Caco-2 (cell line): ENCODE results near the gene KCNIP4. TPM values are rescaled to one million over a fixed set of nuclear protein-coding genes. Genes with fewer than 3 reads are reported as not detected.

Source experiments
- BruUV-seq: library from RNA; stranded (reverse); fragments of 400-500 nt; replicated peaks from 2 replicates; lab custom pipeline; 2021; lab: Mats Ljungman, UMichigan
- CTCF ChIA-PET: fragments of 300-600 bp; sonication (Branson Sonifier 250); formaldehyde crosslinking; loops from one replicate; lab custom pipeline; 2022; ENCODE audit warnings: antibody characterized with exemption; lab: Charles Lee
- POLR2A ChIA-PET: fragments of 300-600 bp; sonication (Branson Sonifier 250); formaldehyde crosslinking; loops from one replicate; lab custom pipeline; 2022; ENCODE audit warnings: antibody characterized with exemption; lab: Charles Lee
- DNase-seq, 2 experiments: peaks; one replicate each; pipeline versions ENCODE4 v3.0.0 to v3.0.0-alpha.2; 2020 to 2022
- H3K27me3 ChIP-seq: replicated peaks from 2 replicates; pipeline ENCODE4 v1.6.0; 2011; ENCODE audit warnings: low read length; ENCODE audit not compliant: control insufficient read depth, insufficient read depth
- H3K36me3 ChIP-seq: 2 replicates; pipeline ENCODE4 v1.5.1; 2011; ENCODE audit warnings: low read length; ENCODE audit not compliant: control insufficient read depth, insufficient read depth
- H3K4me1 ChIP-seq: fragments of 250-450 bp; sonication (Bioruptor Pico); 2 replicates; pipeline ENCODE4 v1.5.1; 2020; ENCODE audit warnings: mild to moderate bottlenecking
- H3K4me3 ChIP-seq: 2 replicates; pipeline ENCODE4 v1.5.1; 2011; ENCODE audit warnings: low read depth, mild to moderate bottlenecking, control low read depth, low read length
- H3K9me3 ChIP-seq: fragments of 250-450 bp; sonication (Bioruptor Pico); 2 replicates; pipeline ENCODE4 v1.5.1; 2020; ENCODE audit warnings: mild to moderate bottlenecking, moderate library complexity
- H3K27ac Mint-ChIP-seq: one replicate; pipeline ENCODE4 v1.8.0; 2022; ENCODE audit warnings: mixed read lengths; ENCODE audit not compliant: unreplicated experiment
- H3K27me3 Mint-ChIP-seq: one replicate; pipeline ENCODE4 v1.8.0; 2022; ENCODE audit warnings: mixed read lengths; ENCODE audit not compliant: insufficient read depth, unreplicated experiment
- H3K36me3 Mint-ChIP-seq: one replicate; pipeline ENCODE4 v1.8.0; 2022; ENCODE audit warnings: mild to moderate bottlenecking, mixed read lengths; ENCODE audit not compliant: insufficient read depth, unreplicated experiment
- H3K4me1 Mint-ChIP-seq: one replicate; pipeline ENCODE4 v1.8.0; 2022; ENCODE audit warnings: low read depth, mixed read lengths; ENCODE audit not compliant: unreplicated experiment
- H3K4me3 Mint-ChIP-seq: one replicate; pipeline ENCODE4 v1.8.0; 2022; ENCODE audit warnings: mild to moderate bottlenecking, moderate library complexity, mixed read lengths; ENCODE audit not compliant: unreplicated experiment
- H3K9me3 Mint-ChIP-seq: one replicate; pipeline ENCODE4 v1.8.0; 2022; ENCODE audit warnings: mixed read lengths; ENCODE audit not compliant: unreplicated experiment
- CTCF ChIP-seq, 2 experiments: fragments of 200-600 bp in 1 of 2; IDR thresholded peaks; 1 replicate in 1 of 2; 2 replicates in 1 of 2; pipeline versions ENCODE4 v1.5.1 to v1.8.0; 2011 to 2022; ENCODE audit warnings: antibody characterized with exemption in 1 of 2, control low read depth in 1 of 2, inconsistent platforms in 1 of 2, low read depth in 1 of 2, low read length in 1 of 2, mild to moderate bottlenecking in 1 of 2, moderate library complexity in 1 of 2; ENCODE audit not compliant: insufficient read depth in 1 of 2, severe bottlenecking in 1 of 2, unreplicated experiment in 1 of 2
- intact Hi-C: fragments of 100-400 bp; cut with micrococcal nuclease; formaldehyde crosslinking; loops from one replicate; pipeline ENCODE4 v1.10.0; 2022; ENCODE audit not compliant: unreplicated experiment
- total RNA-seq: library from RNA; stranded (reverse); gene quantifications from 2 replicates; pipeline ENCODE4 v1.2.3, GENCODE V29; 2022

The KCNIP4 gene
- total RNA-seq, 1 experiment from 2014 or later: not detected

DNA sequence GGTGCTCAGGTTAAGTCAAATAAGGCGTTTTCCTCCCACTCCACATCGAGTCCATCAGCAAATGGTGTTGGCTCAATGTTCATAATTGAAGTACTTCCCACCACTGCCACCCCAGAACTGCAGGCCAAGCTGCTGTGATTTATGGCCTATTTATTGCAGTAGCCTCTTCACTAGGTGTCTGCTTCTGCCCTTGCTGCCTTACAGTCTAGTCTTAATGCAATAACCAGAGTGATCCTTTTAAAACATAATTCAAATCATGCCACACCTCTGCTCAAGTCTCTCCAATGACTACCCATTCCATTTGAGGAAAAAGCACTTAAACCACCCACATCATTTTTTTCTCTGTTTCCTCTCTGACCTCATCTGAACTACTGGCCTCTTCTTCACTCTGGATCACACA lies 220.3 kb downstream of the KCNIP4 start:
- no peak for DNase-seq
- Histone ChIP-seq H3K4me1 (no peaks in the 10 kb centered on the region), H3K27me3 (no peaks in the 10 kb centered on the region), H3K36me3 (no peaks in the 10 kb centered on the region), H3K4me3 (no peak overlapping the region), H3K9me3 (no peaks in the 10 kb centered on the region)
- intact Hi-C loops: no loop called here
- Mint-ChIP-seq H3K27ac (no peak overlapping the region), H3K27me3 (peaks cover 8% of the 10 kb centered on the region), H3K36me3 (no peaks in the 10 kb centered on the region), H3K4me1 (no peaks in the 10 kb centered on the region), H3K9me3 (no peaks in the 10 kb centered on the region), H3K4me3 (no peak overlapping the region)
- POLR2A ChIA-PET: no interaction called here
- TF ChIP-seq CTCF (IDR thresholded peaks at IDR 0.05; ENCODE audit: insufficient read depth in 1 of 2, low read depth in 1 of 2, low read length in 1 of 2, severe bottlenecking in 1 of 2, unreplicated experiment in 1 of 2): no peak
- CTCF ChIA-PET: no interaction called here
- BruUV-seq: no TSS peak

GRCh38 chr4:21726255-21726815 lies 222.2 kb downstream of the KCNIP4 start:
- peaks cover 8% of the 10 kb centered on the region for H3K27me3 Mint-ChIP-seq
- no peaks in the 10 kb centered on the region for H3K9me3 ChIP-seq
- no peak for TF ChIP-seq CTCF (IDR thresholded peaks at IDR 0.05; ENCODE audit: insufficient read depth in 1 of 2, low read depth in 1 of 2, low read length in 1 of 2, severe bottlenecking in 1 of 2, unreplicated experiment in 1 of 2)
- no peak overlapping the region for H3K4me3 Mint-ChIP-seq
- intact Hi-C loops: no loop called here
- H3K36me3 Mint-ChIP-seq: no peaks in the 10 kb centered on the region
- no peaks in the 10 kb centered on the region for H3K4me1 ChIP-seq
- BruUV-seq: no TSS peak
- DNase-seq: no peak
- no peaks in the 10 kb centered on the region for H3K9me3 Mint-ChIP-seq
- H3K36me3 ChIP-seq: no peaks in the 10 kb centered on the region
- no peaks in the 10 kb centered on the region for H3K27me3 ChIP-seq
- no peaks in the 10 kb centered on the region for H3K4me1 Mint-ChIP-seq
- no peak overlapping the region for H3K4me3 ChIP-seq
- no peak overlapping the region for H3K27ac Mint-ChIP-seq
- CTCF ChIA-PET: no interaction called here
- POLR2A ChIA-PET: no interaction called here

DNA sequence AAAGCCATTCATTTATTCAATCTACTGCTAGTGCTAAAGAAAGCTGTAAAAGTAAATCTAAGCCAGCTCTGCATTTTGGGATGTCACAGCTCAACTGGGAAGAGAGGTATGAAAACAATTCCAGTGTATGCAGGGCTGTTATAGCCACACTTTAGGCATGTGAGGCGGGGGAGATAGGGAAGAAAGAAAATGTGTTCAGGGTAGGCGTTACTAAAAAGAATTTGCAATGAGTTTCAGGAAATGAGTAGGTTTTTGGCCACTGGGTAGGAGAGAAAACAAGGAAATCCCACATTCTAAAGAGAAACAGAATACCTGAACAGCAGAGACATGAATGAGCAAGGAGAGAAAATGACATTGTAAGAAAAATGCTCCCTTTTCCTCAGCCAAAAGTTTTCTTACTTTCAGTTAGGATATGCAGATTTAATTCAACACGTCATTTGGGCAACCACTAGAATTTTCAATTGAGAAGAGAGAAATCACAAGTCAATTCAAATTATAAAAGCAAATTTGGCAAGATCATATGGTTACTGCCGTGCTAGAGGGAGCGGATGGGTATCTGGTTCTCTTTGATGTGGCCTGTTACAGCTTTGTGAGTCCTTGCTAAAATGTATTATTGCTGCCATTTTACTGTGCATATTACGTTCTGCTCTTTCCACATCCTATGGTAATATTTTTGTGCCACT lies 226.3 kb downstream of the KCNIP4 start:
- H3K4me1 ChIP-seq: no peaks in the 10 kb centered on the region
- H3K27me3 ChIP-seq: no peaks in the 10 kb centered on the region
- TF ChIP-seq CTCF (IDR thresholded peaks at IDR 0.05; ENCODE audit: insufficient read depth in 1 of 2, low read depth in 1 of 2, low read length in 1 of 2, severe bottlenecking in 1 of 2, unreplicated experiment in 1 of 2): no peak
- Mint-ChIP-seq H3K9me3 (no peaks in the 10 kb centered on the region), H3K27ac (no peak overlapping the region), H3K36me3 (no peaks in the 10 kb centered on the region), H3K4me3 (no peak overlapping the region), H3K4me1 (no peaks in the 10 kb centered on the region), H3K27me3 (peaks cover 3% of the 10 kb centered on the region)
- intact Hi-C loops: no loop called here
- H3K4me3 ChIP-seq: no peak overlapping the region
- no peaks in the 10 kb centered on the region for H3K9me3 ChIP-seq
- CTCF ChIA-PET: no interaction called here
- POLR2A ChIA-PET: no interaction called here
- BruUV-seq: no TSS peak
- no peaks in the 10 kb centered on the region for H3K36me3 ChIP-seq
- no peak for DNase-seq
